ENCODE data around the gene ZNF664.

DNA sequence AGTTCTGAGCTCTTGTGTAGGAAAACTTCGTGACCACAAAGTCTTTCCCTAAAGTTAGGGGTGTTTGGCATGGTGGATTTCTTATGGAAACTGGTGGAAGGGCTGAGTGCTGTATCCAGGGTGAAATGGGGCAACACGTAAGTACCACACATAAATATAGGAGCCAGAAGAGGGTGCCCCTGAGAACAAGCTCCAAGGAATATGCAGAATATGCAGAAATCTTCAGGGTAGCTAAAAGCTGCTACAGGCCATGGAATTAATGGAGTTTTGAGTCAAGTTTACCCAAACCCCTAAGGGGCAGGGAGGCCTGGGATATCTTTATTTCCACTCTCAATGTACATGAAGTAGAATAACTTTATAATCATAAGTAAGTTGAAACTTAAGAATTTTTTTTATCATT is 44.0 kb downstream of the ZNF664 start:
- TF ChIP-seq, protein P1, sequence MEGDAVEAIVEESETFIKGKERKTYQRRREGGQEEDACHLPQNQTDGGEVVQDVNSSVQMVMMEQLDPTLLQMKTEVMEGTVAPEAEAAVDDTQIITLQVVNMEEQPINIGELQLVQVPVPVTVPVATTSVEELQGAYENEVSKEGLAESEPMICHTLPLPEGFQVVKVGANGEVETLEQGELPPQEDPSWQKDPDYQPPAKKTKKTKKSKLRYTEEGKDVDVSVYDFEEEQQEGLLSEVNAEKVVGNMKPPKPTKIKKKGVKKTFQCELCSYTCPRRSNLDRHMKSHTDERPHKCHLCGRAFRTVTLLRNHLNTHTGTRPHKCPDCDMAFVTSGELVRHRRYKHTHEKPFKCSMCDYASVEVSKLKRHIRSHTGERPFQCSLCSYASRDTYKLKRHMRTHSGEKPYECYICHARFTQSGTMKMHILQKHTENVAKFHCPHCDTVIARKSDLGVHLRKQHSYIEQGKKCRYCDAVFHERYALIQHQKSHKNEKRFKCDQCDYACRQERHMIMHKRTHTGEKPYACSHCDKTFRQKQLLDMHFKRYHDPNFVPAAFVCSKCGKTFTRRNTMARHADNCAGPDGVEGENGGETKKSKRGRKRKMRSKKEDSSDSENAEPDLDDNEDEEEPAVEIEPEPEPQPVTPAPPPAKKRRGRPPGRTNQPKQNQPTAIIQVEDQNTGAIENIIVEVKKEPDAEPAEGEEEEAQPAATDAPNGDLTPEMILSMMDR (IDR thresholded peaks at IDR 0.05) = no peak
- no peak for TF ChIP-seq ZFX (IDR thresholded peaks at IDR 0.05; ENCODE audit: borderline replicate concordance)

Data from 22Rv1 (cell line).